Small intestine (tissue), 16 donors: ENCODE data around the gene GPR37. TPM values are rescaled to one million over a fixed set of nuclear protein-coding genes. Genes with fewer than 3 reads are reported as not detected.
A peak's percentile ranks its signal among the peaks of the same experiment; 100 is the strongest.

Experiments used
- DNase-seq, 2 donors: peaks; one replicate each; pipeline versions ENCODE4 v3.0.0 to v3.0.0-alpha.2; 2013
- FAIRE-seq: peaks from 2 replicates; lab custom pipeline; 2012; peaks lifted over from hg19 to GRCh38; lab: Jason Lieb, UNC
- H3K27ac ChIP-seq, 3 donors: one replicate each; pipeline ENCODE4 v1.5.1; 2013; ENCODE audit warnings: low read length in 2 of 3, mild to moderate bottlenecking in 2 of 3, control low read depth in 1 of 3, inconsistent platforms in 1 of 3, low read depth in 1 of 3, moderate library complexity in 1 of 3
- H3K27me3 ChIP-seq, 3 donors: one replicate each; pipeline ENCODE4 v1.6.1; 2013; ENCODE audit warnings: low read length in 3 of 3, inconsistent platforms in 1 of 3; ENCODE audit not compliant: control insufficient read depth in 3 of 3, insufficient read depth in 3 of 3
- H3K36me3 ChIP-seq, 3 donors: one replicate each; pipeline ENCODE4 v1.6.1; 2013; ENCODE audit warnings: low read length in 3 of 3, inconsistent platforms in 1 of 3, low read depth in 1 of 3, mild to moderate bottlenecking in 1 of 3, moderate library complexity in 1 of 3; ENCODE audit not compliant: control insufficient read depth in 3 of 3, insufficient read depth in 2 of 3
- H3K4me1 ChIP-seq, 3 donors: one replicate each; pipeline ENCODE4 v1.6.1; 2013; ENCODE audit warnings: low read length in 2 of 3, inconsistent platforms in 1 of 3, low read depth in 1 of 3, mild to moderate bottlenecking in 1 of 3, moderate library complexity in 1 of 3; ENCODE audit not compliant: control insufficient read depth in 3 of 3, insufficient read depth in 2 of 3
- H3K4me3 ChIP-seq, 3 donors: one replicate each; pipeline ENCODE4 v1.5.1; 2013; ENCODE audit warnings: low read length in 3 of 3, control low read depth in 1 of 3, inconsistent platforms in 1 of 3, low read depth in 1 of 3, mild to moderate bottlenecking in 1 of 3, moderate library complexity in 1 of 3
- H3K9me3 ChIP-seq, 2 donors: one replicate each; pipeline ENCODE4 v1.6.1; 2013; ENCODE audit warnings: low read depth in 1 of 2, low read length in 1 of 2; ENCODE audit not compliant: control insufficient read depth in 2 of 2, insufficient read depth in 1 of 2
- WGBS, 3 donors: extraction: QIAGEN DNeasy Blood & Tissue Kit; methylation state at CpG; one replicate each; pipeline ENCODE4 v1.1.7; 2013; 5-methylcytosine and 5-hydroxymethylcytosine counted together
- long read RNA-seq, 10 donors: transcript quantifications; one replicate each; lab custom pipeline, GENCODE V29; 2026
- polyA plus RNA-seq, 4 donors: library from polyadenylated mRNA; stranded (reverse) in 3 of 4; unstranded in 1 of 4; fragments of 200-250 nt in 3 of 4; fragments of 120-200 nt in 1 of 4; gene quantifications; one replicate each; pipeline versions ENCODE4 v1.2.1 to v1.2.3, GENCODE V29; 2013
- donor health status: healthy with polysubstance abuse.
- donor health status: control.
- donor health status: control.
- donor health status: Bipolar disorder and iron deficiency.
- donor health status: healthy.

Gene GPR37, protein sequence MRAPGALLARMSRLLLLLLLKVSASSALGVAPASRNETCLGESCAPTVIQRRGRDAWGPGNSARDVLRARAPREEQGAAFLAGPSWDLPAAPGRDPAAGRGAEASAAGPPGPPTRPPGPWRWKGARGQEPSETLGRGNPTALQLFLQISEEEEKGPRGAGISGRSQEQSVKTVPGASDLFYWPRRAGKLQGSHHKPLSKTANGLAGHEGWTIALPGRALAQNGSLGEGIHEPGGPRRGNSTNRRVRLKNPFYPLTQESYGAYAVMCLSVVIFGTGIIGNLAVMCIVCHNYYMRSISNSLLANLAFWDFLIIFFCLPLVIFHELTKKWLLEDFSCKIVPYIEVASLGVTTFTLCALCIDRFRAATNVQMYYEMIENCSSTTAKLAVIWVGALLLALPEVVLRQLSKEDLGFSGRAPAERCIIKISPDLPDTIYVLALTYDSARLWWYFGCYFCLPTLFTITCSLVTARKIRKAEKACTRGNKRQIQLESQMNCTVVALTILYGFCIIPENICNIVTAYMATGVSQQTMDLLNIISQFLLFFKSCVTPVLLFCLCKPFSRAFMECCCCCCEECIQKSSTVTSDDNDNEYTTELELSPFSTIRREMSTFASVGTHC
- 1 to 10 TPM in 1 of 4 donors, under 1 TPM in 1, not detected in 2; 0.40 to 1.4 TPM for polyA plus RNA-seq
- long read RNA-seq, donor 1, partial matches to known transcripts, result 0 of 3 reads
- long read RNA-seq, donor 1, other reads (novel, unspliced or antisense), result 0 of 3 reads
- long read RNA-seq, donor 2, result 0 reads
- long read RNA-seq, donor 3, partial matches to known transcripts, result 0 of 1 reads
- long read RNA-seq, donor 3, other reads (novel, unspliced or antisense), result 0 of 1 reads
- long read RNA-seq, donor 4, result 0 reads
- long read RNA-seq, donor 5, result 0 reads
- long read RNA-seq, donor 6, result 0 reads
- long read RNA-seq, donor 7, partial matches to known transcripts, result 0 of 3 reads
- long read RNA-seq, donor 7, other reads (novel, unspliced or antisense), result 0 of 3 reads
- long read RNA-seq, donor 8, partial matches to known transcripts, result 0 of 1 reads
- long read RNA-seq, donor 8, other reads (novel, unspliced or antisense), result 0 of 1 reads
- long read RNA-seq, donor 9, result 0 reads
- long read RNA-seq, donor 10, partial matches to known transcripts, result 0 of 1 reads
- long read RNA-seq, donor 10, other reads (novel, unspliced or antisense), result 0 of 1 reads

DNA sequence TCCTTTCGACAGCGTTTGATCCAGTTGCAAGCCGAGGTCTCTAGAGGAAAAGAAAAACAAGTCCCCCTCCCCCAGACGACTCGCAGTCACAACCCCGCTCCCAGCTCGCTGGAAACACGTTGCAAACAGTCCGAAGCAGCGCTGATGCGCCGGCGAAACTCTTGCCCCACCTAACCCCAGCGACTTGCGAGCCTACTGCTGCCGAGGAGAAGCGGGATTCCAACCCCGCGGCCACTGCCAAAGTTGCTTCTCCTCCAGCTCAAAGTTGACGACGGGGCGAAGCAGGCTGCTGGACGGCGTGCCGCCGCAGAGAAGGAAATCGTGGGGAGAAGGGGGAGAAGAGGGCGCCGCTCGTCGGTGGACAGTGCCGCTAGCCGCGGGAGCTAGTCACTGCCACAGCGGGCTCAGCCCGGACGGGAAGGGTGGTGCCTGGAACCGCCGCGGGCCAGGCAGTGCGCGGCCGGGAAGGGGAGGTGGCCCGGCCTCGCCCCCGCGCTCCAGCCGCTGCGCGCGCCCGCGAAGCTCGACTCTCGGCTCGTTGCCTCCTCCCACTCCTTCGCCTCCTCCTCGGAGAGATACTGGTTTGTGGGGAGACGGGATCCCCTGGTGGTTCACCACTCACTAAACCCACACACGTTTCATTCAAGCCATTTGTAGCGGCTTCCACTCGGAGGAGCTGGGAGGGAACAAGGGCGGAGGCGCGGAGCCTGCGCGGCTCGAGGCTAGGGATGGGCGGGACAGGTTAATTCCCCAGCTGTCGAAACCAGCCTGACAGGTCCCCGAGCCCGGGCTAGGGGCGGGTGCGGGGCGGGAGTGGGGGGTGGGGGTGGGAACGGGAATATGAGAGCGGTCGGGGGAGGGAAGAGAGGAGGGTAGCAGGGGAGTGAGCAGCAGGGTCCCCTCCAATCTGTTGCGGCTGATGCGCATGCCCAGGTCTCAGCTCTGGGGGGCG lies at the start of gene GPR37:
Gene GPR37, minus strand, starts transcription at position 392 of the 952 bp plus-strand sequence. CDS start 816 bp downstream, outside the sequence.
- FAIRE-seq, result no peak
- Histone ChIP-seq H3K4me3 (peak within 1 kb of the TSS; percentile 18 to 55 (median 49)), H3K9me3 (peaks cover 0 to 8% of the 10 kb centered on the region in 2 donors), H3K27me3 (peaks cover 0 to 41% (median 17%) of the 10 kb centered on the region in 3 donors), H3K36me3 (no peaks in the 10 kb centered on the region), H3K27ac (no peak within 1 kb of the TSS), H3K4me1 (peaks cover 2 to 8% (median 5%) of the 10 kb centered on the region in 3 donors)
- DNase-seq, result peak; percentile 46 to 68
- WGBS, 3 donors, result 1 to 3% (median 2%) methylated on average over 76 to 81 of the region's 81 CpGs

- FAIRE-seq, result no peak
These were observed 48.6 kb upstream of the GPR37 start for GRCh38 chr7:124813994-124814798.

GRCh38 chr7:124812764-124813163 lies 47.2 kb upstream of the GPR37 start:
- WGBS, 3 donors, result 61 to 79% (median 67%) methylated on average over 2 of the region's 2 CpGs
- DNase-seq, result no peak
- Histone ChIP-seq H3K9me3 (no peaks in the 10 kb centered on the region), H3K36me3 (no peaks in the 10 kb centered on the region), H3K27me3 (no peaks in the 10 kb centered on the region), H3K27ac (no peak overlapping the region), H3K4me3 (no peak overlapping the region), H3K4me1 (no peaks in the 10 kb centered on the region)
- FAIRE-seq, result no peak

More at GRCh38 chr7:124813994-124814798, 48.6 kb upstream of the GPR37 start:
- peaks cover 0 to 5% of the 10 kb centered on the region in 2 donors for H3K9me3 ChIP-seq
- DNase-seq, result no peak
- H3K36me3 ChIP-seq, result no peaks in the 10 kb centered on the region
- H3K4me1 ChIP-seq, result no peaks in the 10 kb centered on the region
- WGBS, 3 donors, result 42 to 66% (median 54%) methylated on average over 2 of the region's 2 CpGs
- H3K4me3 ChIP-seq, result no peak overlapping the region
- no peak overlapping the region for H3K27ac ChIP-seq
- H3K27me3 ChIP-seq, result no peaks in the 10 kb centered on the region

DNA sequence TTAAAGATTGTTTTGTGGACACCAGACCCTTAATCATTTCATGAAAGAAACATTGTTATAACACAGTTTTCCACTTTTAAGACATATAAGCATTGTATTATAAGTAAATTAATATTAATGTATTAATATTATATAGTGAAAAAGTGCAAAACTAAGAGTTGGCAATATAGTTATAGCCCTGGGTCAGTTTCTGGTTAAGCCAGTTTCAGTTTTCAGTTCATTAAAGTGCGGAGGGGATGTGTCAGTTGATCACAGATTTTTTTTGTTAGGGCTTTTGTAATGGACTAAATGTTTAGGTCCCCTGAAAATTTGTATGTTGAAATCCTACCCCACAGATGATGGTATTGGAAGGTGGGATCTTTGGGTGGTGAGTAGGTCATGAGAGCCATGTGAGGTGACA lies 45.7 kb upstream of the GPR37 start:
- WGBS, 3 donors, result 87 to 94% (median 93%) methylated on average over 1 of the region's 1 CpG
- FAIRE-seq, result no peak
- no peak overlapping the region for H3K27ac ChIP-seq
- DNase-seq, result no peak
- H3K27me3 ChIP-seq, result no peaks in the 10 kb centered on the region
- H3K4me1 ChIP-seq, result no peaks in the 10 kb centered on the region
- no peaks in the 10 kb centered on the region for H3K36me3 ChIP-seq
- H3K9me3 ChIP-seq, result no peaks in the 10 kb centered on the region
- no peak overlapping the region for H3K4me3 ChIP-seq

- DNase-seq, result no peak
- H3K36me3 ChIP-seq, result no peaks in the 10 kb centered on the region
- H3K4me1 ChIP-seq, result no peaks in the 10 kb centered on the region
- WGBS, 3 donors, result 55 to 72% (median 57%) methylated on average over 3 of the region's 3 CpGs
- no peaks in the 10 kb centered on the region for H3K9me3 ChIP-seq
- no peak overlapping the region for H3K27ac ChIP-seq
- H3K27me3 ChIP-seq, result no peaks in the 10 kb centered on the region
- H3K4me3 ChIP-seq, result no peak overlapping the region
- FAIRE-seq, result no peak
These were observed 45.0 kb upstream of the GPR37 start for GRCh38 chr7:124810605-124811004.

DNA sequence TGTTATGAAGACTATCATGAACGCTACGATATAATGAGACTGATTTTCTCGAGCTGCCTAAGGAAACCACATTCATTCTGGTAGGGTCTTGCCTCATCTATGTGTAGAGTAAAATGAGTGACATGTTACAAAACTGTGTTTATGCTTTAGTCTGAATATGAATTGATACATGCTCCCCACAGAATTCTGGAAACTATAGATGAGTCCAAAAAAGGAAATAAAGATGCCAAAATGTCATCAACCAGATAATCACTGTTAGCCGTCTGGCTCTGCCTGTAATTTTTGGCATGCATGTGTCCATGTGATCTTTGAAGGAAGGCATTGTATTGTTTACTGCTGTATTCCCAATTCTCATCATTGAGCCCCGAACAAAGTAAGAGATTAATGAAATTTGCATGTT lies 42.6 kb upstream of the GPR37 start:
- no peak overlapping the region for H3K27ac ChIP-seq
- H3K36me3 ChIP-seq, result no peaks in the 10 kb centered on the region
- WGBS, 3 donors, result 79 to 81% (median 81%) methylated on average over 5 of the region's 5 CpGs
- no peaks in the 10 kb centered on the region for H3K27me3 ChIP-seq
- FAIRE-seq (no peak), DNase-seq (no peak)
- no peaks in the 10 kb centered on the region for H3K9me3 ChIP-seq
- H3K4me3 ChIP-seq, result no peak overlapping the region
- H3K4me1 ChIP-seq, result no peaks in the 10 kb centered on the region

- no peaks in the 10 kb centered on the region for H3K36me3 ChIP-seq
- FAIRE-seq (no peak), DNase-seq (no peak)
- H3K4me1 ChIP-seq, result no peaks in the 10 kb centered on the region
- no peaks in the 10 kb centered on the region for H3K27me3 ChIP-seq
- H3K27ac ChIP-seq, result no peak overlapping the region
- no peak overlapping the region for H3K4me3 ChIP-seq
- WGBS, 3 donors, result 77 to 91% (median 91%) methylated on average over 1 of the region's 1 CpG
- no peaks in the 10 kb centered on the region for H3K9me3 ChIP-seq
These were observed 35.8 kb upstream of the GPR37 start for GRCh38 chr7:124801330-124801895.
